GM19239 (cell line): ENCODE measurements around the gene CD274.
"Not testable (repeated sequence)": the region's sequence is repeated elsewhere in the genome, so short reads cannot be mapped to it uniquely, and the experiment has no call there.

Source experiments
- DNase-seq: peaks from one replicate; pipeline ENCODE4 v3.0.0; 2011; ENCODE audit warnings: low spot score; ENCODE audit not compliant: insufficient read length
- FAIRE-seq: peaks from 2 replicates; lab custom pipeline; 2011; peaks lifted over from hg19 to GRCh38; lab: Jason Lieb, UNC

Gene CD274

DNA sequence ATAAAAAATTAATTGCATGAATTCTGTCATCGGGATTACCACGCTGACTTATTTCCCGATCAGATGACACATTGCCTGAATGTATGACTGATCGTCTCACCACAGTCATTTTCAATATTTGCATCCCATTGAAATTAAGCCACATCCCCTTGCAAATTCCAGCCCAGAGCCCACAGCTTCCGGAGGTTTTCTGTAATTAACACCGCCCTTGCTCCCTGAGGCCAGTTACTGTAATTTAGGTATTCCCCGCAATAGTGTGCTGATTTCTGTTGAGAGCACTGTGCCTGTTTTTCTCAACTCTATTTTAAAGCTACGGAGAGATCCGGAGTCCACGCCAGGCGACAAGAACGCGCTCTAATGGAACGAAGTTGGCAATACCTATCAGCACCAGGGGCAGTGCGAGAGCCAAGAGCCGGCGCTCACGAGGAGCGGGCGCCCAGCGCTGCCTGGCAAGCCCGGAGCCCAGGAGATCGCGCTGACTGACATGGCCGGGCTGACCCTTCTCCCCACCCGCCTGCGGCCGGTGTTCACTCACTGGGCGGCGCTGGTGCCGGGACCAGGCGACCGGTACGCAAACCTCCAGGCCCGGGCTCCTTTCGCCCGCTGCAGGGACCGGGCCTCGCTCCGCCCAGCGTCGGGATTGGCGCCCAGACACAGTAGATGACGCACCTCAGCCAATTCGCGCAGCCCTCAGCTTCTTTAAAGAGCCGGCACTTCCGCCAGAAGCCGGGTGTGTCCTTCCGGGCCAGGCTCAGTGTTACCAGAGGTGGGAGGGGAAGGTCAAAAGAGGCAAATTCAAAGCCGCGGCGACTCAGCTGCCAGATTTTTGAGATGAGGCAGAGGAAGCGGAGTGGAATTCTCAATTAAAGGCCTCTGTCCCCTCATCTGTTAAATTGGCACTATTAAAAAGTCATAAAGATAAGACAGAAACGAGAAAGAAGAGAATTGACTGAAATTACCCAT is 12.8 kb upstream of the CD274 start, which contains the start of gene PLGRKT:
Gene PLGRKT (minus strand): TSS at position 672 of the 963 bp plus-strand sequence. CDS start 5,948 bp downstream, outside the sequence.
- peak; percentile 94 for FAIRE-seq
- peak; percentile 82 for DNase-seq

GRCh38 chr9:5438301-5439162 is 11.8 kb upstream of the CD274 start:
- FAIRE-seq (peak; percentile 99), DNase-seq (no peak)

- FAIRE-seq (no peak), DNase-seq (no peak)
These were observed 9.9 kb upstream of the CD274 start for GRCh38 chr9:5440426-5440825.

DNA sequence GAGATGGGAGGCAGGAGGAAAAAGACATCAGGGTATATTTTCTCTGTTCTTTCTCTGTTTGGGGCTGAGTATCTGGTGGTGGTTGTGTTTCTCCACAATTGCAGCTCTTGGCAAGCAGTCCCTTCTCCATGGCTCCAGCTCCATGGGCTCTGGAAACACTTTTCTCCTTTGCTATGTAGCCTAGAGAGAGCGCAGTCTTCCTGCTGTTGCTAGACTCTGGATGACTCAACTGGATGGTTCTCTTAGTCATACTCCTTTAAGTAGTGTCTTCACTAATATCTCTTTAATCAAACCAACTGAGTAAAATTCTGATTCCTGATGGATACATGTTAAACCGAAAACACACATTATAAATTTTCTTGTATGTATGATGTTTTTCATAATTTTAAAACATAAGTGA is 9.3 kb upstream of the CD274 start:
- no peak for FAIRE-seq
- DNase-seq, result no peak

- FAIRE-seq (peak; percentile 95), DNase-seq (no peak)
These were observed 7.8 kb upstream of the CD274 start for GRCh38 chr9:5442400-5443011.

DNA sequence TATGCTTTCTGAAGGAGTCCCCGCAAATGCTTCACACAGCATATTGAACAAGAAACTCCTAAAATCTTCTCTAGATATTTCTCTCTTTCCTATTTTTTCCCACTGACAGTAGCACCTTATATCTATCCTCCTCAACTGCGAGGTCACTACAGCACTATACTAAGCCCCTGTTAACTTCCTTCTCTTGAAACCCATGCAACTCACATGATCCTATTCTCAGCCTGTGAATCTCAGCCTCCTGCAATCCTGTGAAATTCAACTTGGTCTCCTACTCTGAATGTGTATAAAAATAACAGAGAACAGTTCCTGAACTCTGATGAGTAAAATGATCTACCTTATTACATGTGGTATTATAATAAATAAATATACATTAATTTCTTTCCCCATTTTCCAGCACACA is 6.5 kb upstream of the CD274 start:
- DNase-seq (no peak), FAIRE-seq (no peak)

- not testable (repeated sequence) for DNase-seq, FAIRE-seq
These were observed 5.2 kb upstream of the CD274 start for GRCh38 chr9:5445096-5445495.

GRCh38 chr9:5445886-5446285 is 4.5 kb upstream of the CD274 start:
- DNase-seq (no peak), FAIRE-seq (no peak)

- DNase-seq (no peak), FAIRE-seq (peak; percentile 85)
These were observed 3.7 kb upstream of the CD274 start for GRCh38 chr9:5446451-5447236.

- no peak for FAIRE-seq
These were observed 3.0 kb upstream of the CD274 start for GRCh38 chr9:5447337-5447736.

GRCh38 chr9:5448016-5448415 is 2.3 kb upstream of the CD274 start:
- no peak for FAIRE-seq
- DNase-seq, result no peak

More at GRCh38 chr9:5447337-5447736, 3.0 kb upstream of the CD274 start:
- no peak for DNase-seq

DNA sequence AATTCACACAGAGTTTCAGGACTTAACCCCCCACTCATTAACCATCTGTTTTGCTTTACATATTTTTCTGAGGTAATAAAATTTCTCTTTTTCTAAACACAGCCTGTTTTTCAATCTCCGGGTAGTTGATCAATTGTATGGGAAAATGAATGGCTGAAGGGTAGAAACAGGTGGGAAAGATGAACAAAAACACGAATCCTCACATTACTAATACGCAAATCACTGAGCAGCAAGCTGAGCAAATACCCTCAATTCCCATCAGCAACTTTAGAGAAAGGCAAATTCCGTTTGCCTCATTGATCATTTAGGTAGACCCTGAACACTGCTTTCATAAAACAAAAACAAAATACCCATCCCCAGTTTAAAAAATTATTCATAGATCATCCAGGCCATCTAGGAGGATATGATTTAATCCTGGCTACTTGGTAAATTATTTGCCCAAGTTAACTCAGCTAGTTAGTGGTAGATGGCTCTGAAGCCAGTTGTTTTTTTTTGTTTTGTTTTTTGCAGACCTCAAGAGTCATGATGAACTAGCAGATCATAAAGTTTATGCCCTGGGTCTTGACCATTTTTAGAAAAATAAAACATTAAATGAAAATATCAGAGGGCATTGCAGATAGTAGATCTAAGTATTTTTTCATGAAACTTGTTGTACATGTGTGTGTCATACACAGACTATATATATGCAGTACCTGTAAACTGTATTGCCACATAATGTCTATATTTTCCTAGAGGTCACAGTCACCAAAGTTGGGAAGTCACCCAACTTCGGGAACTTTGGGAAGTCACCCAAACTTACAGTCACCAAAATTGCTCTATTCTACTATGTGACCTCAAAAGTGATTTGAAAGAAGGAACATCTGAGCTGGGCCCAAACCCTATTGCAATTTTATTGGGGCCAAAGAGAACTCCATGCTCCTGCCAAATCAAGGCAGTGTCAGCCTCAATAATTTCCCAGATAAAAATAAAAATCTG is 1.6 kb upstream of the CD274 start:
- FAIRE-seq, result peak; percentile 96

DNA sequence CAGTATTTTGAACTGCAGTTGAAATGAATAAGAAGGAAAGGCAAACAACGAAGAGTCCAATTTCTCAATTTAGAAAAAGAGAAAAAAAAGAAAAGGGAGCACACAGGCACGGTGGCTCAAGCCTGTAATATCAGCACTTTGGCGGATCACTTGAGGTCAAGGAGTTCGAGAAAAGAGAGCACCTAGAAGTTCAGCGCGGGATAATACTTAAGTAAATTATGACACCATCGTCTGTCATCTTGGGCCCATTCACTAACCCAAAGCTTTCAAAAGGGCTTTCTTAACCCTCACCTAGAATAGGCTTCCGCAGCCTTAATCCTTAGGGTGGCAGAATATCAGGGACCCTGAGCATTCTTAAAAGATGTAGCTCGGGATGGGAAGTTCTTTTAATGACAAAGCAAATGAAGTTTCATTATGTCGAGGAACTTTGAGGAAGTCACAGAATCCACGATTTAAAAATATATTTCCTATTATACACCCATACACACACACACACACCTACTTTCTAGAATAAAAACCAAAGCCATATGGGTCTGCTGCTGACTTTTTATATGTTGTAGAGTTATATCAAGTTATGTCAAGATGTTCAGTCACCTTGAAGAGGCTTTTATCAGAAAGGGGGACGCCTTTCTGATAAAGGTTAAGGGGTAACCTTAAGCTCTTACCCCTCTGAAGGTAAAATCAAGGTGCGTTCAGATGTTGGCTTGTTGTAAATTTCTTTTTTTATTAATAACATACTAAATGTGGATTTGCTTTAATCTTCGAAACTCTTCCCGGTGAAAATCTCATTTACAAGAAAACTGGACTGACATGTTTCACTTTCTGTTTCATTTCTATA is 602 bp upstream of the CD274 start:
- FAIRE-seq, result no peak
- DNase-seq, result no peak

More for the DNA sequence above, 1.6 kb upstream of the CD274 start:
- no peak for DNase-seq

DNA sequence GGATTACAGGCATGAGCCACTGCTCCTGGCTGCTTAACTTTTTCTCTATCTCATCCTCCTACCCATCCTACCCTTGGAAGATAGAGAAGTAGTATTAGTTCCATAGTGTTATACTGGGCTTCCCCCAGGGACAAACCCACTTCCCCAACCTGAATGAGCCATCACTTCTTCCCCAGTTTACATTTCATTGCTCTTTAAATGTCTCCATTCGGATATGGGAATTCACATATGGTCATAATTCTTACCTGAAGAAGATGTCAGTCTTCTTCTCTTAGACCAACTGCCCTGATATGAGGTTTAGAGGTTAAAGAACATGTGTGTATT is 1.9 kb downstream of the CD274 start:
- DNase-seq (no peak), FAIRE-seq (peak; percentile 75)

- FAIRE-seq (peak; percentile 21), DNase-seq (no peak)
These were observed 2.7 kb downstream of the CD274 start for GRCh38 chr9:5453004-5453403.

- no peak for DNase-seq
- peak; percentile 84 for FAIRE-seq
These were observed 3.3 kb downstream of the CD274 start for GRCh38 chr9:5453673-5454072.

GRCh38 chr9:5455181-5455580 is 4.8 kb downstream of the CD274 start:
- FAIRE-seq, result no peak
- no peak for DNase-seq
